ENCODE data around the gene HEATR5A.

HEATR5A gene

DNA sequence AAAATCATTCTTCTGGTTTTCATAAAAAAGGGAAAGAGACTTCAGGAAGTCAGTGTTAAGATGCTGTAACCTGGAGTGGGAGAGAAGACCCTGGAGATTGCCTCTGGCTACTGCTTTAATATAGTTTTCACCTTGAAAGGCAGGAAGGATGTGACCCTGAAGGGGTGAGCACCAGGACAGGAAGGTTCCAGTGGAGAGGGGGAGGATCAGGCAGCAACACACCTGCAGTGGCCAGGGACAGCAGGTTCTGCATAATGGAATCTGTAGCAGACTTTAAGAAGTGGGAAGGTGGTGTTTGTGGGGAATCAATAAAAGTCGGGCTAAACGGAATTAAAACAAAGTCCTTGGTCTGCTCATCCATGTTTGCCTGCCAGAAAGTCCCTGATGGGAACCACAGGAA is 6.3 kb upstream of the HEATR5A start:
- DNase-seq (ENCODE audit: low spot score) = no peak

DNA sequence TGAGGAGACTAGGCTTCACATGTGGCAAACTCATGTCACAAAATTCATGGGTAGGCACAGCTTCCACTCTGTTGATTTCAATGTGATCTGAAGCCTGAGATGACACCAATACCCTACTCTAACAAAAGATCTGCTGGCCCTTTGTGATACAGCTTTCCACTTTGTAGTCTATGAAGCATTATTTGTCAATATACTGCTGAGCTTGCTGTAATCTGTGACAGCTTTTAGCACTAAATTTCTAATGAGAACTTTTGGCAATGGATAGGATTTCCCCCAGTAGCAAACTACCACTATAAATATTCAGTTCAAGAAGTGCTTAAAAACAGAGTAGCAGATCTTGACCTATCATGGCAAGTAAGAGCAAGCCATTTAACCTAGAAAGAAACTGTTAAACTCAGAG is 5.6 kb upstream of the HEATR5A start:
- DNase-seq (ENCODE audit: low spot score) = no peak

DNA sequence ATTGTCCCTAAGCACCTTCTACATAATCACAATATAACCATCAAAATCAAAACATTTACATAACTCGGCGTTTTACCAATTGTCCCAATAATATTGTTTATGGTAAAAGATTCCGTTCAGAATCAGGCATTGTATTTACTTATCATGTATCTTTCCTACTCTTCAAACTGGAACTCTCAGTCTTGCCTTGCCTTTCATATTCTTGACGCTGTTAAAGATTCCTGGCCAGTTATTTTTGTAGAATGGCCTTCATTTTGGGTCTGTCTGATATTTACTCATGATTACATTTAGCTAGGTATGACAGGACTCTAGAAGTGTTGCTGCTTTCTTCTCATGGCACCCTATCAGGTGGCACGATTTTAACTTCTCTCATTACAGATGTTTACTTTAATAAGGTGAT is 850 bp upstream of the HEATR5A start:
- DNase-seq (ENCODE audit: low spot score) = no peak

DNA sequence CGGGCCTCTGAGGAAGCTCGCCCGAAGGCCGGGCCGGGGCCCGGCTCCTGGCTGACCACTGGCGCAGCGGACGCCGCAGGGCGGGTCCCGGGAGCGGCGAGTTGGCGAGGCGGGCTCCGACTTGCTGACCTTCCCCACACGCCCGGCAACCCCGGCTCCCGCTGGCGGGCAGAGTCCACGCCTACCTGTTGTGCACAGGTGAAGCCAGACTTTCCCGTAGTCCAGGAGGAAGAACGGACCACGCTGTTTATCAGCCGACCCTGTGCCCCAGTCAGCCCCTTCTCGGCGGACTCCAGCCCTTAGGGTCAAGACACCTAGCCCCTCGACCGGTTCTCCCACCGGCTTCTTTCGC is 407 bp downstream of the HEATR5A start:
- peak; percentile 80 for DNase-seq (ENCODE audit: low spot score)

DNA sequence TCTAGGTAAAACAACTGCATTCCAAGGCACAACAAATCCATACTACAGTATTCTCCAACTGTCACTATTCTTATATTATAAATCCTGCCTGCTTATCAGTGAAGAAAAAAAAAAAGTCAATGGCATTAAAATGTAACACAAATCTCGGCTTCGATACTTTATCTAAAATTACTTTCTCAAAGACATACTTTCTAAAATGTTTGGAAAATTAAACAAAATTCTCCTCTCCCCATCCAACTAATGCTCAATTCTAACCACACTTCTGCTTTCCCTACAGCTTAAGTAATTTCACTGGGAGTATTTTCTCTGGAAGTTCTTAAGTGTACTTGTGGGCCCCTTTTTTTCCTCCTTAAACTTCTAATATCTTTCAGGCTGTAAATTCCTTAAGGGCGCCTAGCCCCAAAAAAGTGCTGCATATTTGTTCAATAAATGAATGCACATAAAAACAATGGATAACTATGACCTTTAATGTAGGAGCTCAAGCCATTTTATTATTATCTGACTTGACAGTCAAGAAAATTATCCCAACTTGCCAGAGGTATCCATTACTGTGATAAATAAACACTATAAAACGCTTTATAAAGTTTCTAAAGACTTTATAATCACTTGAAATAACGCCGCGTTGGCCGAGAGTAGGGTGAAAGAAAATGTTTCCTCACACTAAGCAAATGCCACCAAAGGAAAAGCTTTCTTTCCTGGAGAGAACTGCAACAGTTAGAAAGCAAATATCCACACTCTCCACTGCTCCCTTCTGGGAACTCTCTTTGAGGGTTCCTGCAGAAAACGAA is 977 bp downstream of the HEATR5A start:
- DNase-seq (ENCODE audit: low spot score) = peak; percentile 5

DNA sequence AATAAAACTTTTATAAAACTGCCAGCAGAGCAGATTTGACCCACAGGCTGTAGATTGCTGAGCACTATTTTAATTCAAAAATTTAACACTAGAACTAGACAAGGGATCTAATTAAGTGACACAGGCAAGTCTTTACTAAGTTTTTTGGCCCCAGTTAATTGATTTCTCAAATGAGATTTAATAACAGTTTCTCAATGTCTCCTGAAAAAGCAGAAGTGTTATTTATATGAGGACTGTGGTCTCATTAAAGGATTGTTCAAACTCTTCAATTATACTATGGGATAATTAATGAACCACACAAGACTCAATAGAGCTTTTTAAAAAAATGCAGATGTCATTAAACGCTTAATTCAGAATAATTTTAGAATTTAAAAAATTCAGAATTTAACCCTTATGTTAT is 1.9 kb downstream of the HEATR5A start:
- DNase-seq (ENCODE audit: low spot score) = no peak

DNA sequence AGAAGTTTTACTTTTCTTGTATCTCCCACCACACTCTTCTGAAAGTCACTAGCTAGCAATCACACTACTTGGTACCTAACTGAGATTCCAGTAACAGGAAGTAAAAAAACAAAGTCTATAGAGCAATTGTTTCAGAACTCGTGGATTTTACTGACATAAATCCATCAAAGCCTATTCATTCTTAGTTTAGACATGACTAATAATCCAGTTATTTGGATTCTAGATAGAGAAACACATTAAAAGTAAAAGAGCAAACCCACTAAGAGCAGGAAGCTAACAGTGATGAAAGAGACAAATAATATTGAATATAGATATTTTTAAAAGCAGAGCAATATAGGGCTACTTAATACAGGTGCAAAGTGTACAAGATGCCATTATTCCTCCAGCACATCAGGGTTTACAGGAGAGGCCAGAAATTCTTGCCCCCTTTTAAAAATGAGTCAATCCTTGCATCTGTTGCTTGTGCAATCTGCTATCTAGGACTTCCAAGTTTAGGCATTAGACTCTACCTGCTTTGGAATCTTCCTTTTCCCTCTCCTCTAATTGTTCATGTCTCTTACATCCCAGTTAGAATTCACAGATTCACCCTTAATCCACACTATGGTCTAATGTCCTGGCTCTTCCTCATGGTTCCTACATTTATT is 6.0 kb downstream of the HEATR5A start:
- DNase-seq (ENCODE audit: low spot score) = peak; percentile 12

DNA sequence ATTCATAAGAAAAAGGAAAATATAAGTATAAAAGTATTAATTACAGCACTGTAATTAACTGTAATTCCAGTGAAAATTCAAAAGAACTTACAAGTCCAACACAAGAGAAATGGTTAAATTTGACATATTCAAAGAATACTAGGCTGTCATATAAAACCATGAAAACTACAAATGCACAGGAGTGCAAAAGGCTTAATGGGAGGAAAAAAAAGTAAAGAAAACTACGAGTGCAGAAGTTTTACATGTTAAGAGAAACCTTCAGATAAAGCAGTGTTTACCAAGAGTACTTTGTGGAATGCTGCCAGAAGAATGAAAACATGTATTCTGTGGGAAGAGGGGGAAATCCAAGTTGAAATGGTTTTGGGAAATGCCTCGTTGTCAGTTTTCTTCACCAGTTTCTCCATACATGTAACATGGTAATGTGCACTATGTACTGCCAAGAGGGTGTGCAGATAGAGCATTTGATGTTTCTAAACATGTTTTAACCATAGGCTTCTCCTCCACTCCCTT is 9.1 kb downstream of the HEATR5A start:
- peak; percentile 17 for DNase-seq (ENCODE audit: low spot score)

DNA sequence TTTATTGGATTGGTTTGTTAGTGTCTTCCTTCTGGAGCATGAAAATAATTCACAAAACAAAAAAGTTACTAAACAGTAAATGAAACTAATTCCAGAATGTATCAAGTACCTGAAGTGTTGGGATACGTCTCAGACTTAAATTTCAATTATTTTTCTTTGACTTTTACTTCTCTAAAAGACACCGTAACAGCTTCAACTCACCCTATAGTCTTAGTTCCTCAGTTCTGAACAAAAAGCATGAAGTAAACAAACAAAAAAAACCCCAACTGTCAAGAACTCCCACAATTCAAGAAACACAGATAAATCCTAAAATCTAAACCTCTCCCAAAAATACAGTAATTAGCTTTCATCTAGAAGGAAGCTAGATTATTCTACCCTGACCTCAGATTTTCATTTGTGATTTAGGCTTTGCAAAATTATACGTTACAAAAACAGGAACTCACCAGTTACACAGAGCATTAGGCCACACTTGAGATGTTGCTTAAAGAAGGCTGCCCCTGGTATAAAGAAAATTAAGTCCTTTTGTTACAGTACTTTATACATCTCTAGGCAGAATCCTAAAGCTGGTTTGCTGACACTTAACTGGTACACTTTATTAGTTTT is 10.2 kb downstream of the HEATR5A start:
- DNase-seq (ENCODE audit: low spot score) = no peak

DNA sequence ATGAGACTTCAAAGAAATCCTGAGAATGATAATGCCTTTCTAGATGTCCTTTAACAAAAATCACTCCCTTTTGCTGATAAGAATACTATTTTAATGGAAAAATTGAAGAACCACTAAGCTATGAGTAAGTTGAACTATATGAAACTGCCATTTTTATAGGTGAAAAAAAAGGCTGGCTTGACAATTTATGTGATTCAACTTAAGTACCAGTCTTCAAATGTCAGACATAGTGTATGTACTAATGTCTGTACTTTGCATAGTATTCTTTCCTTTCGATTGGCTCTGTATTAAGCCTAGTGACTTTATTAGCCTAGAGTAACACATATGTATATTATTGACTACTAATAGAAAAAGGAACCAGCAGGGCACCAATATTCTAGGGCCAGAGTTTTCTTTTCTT is 11.9 kb downstream of the HEATR5A start:
- DNase-seq (ENCODE audit: low spot score) = no peak

DNA sequence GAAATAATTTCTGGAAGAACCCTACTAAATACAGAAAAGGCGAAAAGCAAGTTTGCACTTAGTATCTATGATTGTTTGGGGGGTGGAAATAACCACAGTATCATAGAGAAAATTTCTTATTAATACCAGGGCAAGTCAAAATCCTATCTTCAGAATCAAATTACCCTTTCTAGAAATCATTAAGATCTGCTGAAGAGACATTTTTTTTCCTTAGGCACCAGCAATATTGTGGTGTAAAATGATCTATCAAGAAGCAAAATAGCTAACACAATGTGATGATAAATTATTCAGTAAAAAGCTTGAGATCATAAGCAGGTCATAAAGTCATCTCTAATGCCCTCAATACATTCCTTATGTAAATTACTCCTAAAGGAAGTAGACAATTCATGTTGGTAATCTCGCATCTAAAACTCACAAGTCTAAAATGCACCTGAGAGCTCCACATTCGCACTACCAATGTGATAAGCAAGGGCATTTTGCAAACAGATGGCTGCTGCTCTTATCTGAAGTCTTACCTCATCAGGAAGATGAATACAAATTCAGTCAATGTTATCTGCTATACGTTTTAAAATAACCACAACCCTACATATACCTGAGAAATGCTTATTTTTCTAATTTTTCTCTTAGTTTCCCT is 14.6 kb downstream of the HEATR5A start:
- DNase-seq (ENCODE audit: low spot score) = no peak

DNA sequence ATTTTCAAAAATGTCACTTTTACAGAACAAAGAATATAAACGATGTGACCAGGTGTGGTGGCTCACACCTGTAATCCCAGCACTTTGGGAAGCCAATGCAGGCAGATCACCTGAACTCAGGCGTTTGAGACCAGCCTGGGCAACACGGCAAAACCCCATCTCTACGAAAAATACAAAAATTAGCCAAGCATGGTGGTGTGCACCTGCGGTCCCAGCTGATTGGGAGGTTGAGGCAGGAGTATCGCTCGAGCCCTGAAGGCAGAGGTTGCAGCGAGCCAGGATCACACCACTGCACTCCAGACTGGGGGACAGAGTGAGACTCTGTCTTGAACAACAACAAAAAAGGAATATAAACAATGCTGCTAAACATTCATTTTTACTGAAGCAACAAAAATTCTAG is 15.2 kb downstream of the HEATR5A start:
- no peak for DNase-seq (ENCODE audit: low spot score)

DNA sequence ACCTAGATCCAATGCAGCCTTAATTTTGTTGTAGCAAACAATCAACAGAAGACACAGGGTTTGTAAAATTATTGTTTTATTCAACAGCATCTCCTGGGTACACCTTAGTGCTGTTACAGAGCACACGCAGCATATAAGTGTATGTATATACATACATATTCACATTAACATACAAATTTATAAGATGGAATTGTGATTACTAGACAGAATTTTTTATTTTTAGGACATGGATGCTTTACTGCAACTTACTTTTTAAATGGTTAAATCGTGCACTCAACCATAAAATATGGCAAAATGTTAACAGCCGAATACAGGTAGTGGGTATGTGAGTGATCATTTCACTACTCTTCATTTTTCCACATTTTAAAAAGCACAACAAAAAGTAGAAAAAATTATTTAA is 16.6 kb downstream of the HEATR5A start:
- DNase-seq (ENCODE audit: low spot score) = no peak

DNA sequence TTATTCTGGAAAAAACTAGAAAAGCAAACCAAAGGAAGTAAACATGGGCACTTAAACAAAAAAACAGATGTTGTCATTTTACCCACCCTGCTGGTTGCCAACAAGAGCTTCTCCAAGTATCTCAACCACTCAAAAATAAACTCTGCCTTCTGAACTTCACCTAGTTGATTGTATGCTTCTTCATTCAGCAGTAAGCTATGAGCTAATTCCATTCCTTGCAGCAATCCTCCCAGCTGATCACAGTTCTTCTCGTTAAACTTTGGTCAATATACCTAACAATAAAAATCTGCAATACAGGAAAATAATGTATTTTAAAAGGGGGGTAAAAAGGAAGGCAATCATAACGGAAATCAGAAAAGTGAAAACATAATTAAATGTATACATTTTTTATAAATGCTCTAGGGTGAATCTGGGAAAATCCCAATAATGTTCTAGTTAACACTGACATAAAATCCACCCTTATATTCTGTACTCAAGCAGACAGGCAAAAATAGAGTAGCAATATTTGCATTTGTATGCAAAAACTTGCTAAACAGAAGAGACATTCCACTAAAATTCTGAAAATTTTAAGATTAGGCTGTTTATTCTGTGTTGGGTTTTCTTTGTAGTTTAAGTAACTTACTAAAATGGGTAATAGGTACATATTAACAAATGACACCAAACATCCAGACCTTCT is 17.4 kb downstream of the HEATR5A start:
- DNase-seq (ENCODE audit: low spot score) = no peak

DNA sequence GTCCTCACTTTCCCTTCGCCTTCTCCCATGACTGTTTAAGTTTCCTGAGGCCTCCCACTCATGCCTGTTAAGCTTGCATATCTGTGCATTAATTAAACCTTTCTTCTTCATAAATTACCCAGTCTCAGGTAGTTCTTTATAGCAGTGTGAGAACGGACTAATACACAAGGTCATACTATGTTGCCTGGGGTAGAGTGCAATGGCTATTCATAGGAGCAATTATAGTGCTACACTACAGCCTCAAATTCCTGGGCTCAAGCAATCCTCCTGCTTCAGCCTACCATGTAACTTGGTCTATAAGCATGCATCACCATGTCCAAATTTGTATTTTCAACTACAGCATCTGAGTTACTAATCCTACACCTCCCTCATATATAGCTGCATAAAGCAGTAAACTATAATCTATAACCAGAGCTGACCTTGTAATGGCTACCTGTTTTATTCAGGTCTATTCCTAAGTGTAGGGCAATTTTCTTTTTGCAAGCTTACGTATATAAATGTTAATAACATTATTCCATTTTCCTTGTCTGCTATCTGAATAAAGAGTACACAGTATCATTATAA is 18.9 kb downstream of the HEATR5A start:
- no peak for DNase-seq (ENCODE audit: low spot score)

DNA sequence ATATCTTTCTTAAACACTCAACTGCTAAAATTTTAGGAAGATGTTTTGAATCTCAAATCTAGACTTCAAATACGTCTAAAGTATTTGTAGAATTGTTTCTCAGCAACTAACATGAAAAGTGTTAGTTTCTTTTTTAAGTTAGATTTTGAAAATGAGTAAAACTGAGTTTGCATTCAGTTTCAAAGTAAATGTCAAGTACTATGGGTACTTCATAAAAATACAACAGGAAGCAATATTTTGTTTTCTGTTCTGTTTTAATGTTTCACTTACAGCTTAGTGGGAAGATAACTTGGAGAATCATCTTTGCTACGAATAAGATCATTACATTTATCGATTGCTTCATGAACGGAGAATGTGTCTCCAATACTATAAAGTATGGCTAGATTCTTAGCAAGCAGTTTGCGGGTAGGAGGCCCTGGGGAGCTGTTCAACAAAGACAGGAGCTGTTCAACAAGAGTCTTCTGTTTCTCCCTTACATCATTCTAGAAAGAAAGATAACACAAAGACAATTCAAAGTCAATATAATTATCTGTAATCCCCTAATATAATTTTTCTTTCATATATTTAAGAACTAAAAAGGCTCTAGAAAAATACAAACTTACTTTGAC is 20.2 kb downstream of the HEATR5A start:
- no peak for DNase-seq (ENCODE audit: low spot score)

DNA sequence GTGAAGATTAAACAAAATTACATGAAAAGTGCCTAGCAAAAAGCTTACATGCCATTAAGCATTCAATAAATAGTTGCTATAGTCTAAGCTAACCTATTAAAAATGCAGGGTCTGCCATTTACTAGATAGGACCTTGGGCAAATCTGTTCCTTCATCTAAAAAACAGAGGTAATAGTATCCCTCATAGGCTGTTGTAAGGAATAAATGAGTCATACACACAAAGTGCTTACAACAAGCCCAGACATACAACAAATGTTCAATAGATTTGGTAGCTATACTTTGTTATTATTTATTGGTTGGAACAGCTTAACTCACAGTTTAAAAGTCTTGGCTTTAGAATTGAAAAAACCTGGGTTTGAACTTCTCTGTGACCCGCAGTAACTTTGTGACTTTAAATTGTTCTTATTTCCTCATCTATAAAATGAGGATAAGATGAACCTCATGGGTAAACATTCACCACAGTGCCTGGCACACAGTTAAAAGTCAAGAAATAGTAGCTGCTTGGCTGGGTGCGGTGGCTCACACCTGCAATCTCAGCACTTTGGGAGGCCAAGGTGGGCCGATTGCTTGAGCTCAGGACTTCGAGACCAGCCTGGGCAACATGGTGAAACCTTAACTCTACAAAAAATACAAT is 24.7 kb downstream of the HEATR5A start:
- no peak for DNase-seq (ENCODE audit: low spot score)

DNA sequence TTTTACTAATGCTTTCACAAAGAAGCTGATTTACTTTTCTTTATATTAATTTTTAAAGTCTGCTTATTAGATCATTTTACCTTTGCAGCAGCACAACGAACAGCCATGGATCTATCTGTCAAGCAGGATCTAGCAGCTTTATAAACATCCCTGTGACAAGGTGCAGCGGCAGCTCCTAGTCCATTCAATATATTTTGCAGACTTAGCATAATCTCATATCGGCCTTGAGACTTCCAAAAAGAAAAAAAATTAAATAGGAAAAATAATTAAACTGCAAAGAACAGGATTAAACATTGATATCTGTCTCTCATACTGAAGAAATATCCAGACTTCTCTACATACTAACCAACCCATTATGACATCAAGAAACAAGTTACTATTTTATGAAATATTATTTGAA is 25.2 kb downstream of the HEATR5A start:
- DNase-seq (ENCODE audit: low spot score) = no peak

DNA sequence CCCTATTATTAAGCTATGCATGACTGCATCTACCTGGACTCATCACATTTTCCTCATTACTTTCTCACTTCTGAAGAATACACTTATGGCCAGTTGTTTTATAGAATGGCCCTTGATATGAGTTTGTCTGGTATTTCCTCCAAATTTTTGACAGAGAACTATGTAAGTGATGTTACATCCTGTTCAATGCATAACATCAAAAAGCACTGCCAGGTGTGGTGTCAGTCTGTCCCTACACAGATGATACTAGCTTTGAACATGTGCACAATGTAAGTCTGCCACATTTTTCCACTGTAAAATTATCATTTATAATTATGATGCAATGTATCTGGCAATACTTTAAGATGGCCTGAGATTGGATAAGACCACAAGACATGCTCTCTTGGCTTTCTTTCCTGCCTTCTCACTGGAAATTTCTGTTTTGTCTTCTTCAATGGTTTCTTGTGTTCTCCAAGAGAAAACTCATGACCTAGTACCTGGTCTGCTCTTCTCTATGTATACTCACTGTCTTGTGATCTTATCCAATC is 28.3 kb downstream of the HEATR5A start:
- DNase-seq (ENCODE audit: low spot score) = no peak

DNA sequence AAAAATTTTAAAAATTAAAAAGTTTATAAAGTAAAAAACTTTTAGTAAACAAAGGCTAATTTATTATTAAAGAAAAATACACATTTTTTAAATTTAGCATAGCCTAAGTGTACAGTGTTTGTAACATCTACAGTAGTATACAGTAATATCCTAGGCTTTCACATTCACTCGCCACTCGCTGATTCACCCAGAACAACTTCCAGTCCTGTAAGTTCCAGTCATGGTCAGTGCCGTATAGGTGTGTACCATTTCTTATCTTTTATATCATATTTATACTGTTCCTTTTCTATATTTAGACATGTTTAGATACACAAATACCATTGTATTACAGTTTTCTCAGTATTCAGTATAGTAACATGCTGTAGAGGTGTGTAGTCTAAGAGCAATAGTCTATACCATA is 28.9 kb downstream of the HEATR5A start:
- DNase-seq (ENCODE audit: low spot score) = no peak

DNA sequence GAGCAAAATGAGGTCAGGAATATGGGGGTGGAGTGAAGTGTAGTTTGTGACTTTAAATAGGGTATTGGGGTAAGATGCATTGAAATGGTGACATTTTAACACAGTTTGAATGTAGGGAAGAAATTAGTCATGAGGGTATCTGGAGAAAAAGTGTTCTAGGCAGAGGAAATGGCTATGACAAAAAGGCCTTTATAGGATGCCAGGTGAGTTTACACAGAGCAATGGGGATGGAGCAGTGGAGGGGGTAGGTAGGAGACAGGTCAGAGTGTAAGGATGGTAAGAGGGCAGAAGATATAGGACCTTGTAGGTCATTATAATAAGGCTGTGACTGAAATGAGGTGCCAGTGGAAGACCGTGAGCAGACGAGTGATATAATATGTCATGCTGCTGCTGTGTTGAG is 30.4 kb downstream of the HEATR5A start:
- DNase-seq (ENCODE audit: low spot score) = no peak
